ENCODE measurements around the gene MROH2A.

The MROH2A gene

DNA sequence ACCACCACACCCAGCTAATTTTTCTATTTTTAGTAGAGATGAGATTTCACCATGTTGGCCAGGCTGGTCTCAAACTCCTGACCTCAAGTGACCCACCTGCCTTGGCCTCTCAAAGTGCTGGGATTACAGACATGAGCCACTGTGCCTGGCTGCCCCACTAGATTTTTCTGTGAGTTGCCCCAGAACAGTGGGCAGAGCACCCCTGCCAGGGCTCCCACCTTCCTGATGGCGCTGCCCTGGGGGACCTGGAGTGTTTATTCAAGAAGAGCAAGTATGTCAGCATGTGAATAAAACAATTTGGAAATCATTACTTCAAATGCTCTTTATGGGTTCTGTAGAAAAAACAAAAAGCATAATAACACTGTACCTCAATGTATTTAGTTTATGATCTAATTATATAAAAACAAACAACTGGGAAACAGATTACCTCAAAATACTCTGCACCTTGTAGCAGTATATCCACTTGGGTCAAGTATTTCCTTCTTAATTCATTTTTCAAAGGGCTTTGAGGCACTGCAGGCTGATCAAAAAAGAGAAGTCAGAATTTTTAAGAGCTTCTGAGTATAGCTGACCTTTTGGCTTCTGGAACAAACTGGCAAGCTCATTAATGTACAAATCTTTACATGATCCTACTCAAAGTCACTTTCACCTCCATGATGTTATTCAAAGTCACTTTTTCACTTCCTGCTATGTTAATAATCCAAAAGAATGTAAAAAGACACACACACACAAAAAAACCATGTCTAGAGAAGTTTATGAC, 67.4 kb downstream of the MROH2A start:
- no peak for TF ChIP-seq POLR2AphosphoS5 (IDR thresholded peaks at IDR 0.05; ENCODE audit: low read depth, low read length)
- TF ChIP-seq TAF1 (IDR thresholded peaks at IDR 0.05; ENCODE audit: borderline replicate concordance, insufficient read depth, low read length) = no peak
- no peak for TF ChIP-seq SIN3A (IDR thresholded peaks at IDR 0.05; ENCODE audit: borderline replicate concordance, insufficient read depth, low read length)
- TF ChIP-seq REST (IDR thresholded peaks at IDR 0.05; ENCODE audit: insufficient read depth in 1 of 2, low read depth in 2 of 2, low read length in 2 of 2) = no peak
- no peak for TF ChIP-seq FOXP2 (optimal IDR thresholded peaks at IDR 0.05; ENCODE audit: borderline replicate concordance, extremely low read depth, extremely low read length, insufficient read depth)

DNA sequence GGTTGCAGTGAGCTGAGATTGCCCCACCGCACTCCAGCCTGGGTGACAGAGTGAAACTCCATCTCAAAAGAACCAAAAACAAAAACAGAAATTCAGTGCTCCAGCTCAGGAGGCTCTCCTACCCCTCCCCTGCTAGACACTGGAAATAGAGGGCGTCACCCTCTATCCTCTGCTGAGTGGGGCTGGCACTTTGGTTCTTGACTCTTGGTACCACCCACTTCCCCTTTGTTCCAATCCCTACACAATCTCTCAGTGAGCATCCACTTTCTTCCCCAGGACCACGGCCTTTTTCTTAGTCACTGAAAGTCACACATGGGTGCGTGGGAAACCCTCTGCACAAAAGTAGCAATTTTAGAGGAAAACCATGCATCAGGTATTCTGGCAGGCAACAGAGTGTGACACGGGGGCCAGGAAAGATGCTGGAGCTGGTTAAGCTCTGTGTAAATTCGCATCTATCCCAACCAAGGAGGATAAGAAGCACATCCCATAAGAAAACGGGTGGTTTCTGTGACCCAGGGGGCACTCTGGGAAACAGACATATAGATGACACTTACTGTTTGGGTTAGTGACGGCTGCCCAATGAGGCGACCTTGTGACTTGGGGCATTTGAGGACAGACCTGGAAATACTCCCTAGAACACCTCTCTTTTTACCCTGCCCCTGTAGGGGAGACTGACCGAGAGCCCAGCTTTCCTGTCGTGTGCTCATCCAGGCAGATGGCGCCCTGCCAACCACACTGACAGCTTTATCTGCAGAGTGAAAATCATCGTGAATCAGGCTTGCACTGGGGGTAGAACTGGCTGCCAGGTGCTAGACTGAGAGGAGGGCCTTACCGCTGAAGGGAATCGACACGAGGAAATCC, 68.5 kb downstream of the MROH2A start:
- no peak for TF ChIP-seq FOXP2 (optimal IDR thresholded peaks at IDR 0.05; ENCODE audit: borderline replicate concordance, extremely low read depth, extremely low read length, insufficient read depth)
- no peak for TF ChIP-seq TAF1 (IDR thresholded peaks at IDR 0.05; ENCODE audit: borderline replicate concordance, insufficient read depth, low read length)
- TF ChIP-seq SIN3A (IDR thresholded peaks at IDR 0.05; ENCODE audit: borderline replicate concordance, insufficient read depth, low read length) = no peak
- no peak for TF ChIP-seq REST (IDR thresholded peaks at IDR 0.05; ENCODE audit: insufficient read depth in 1 of 2, low read depth in 2 of 2, low read length in 2 of 2)

GRCh38 chr2:233847248-233847898, 69.2 kb downstream of the MROH2A start:
- TF ChIP-seq TAF1 (IDR thresholded peaks at IDR 0.05; ENCODE audit: borderline replicate concordance, insufficient read depth, low read length) = no peak
- TF ChIP-seq REST (IDR thresholded peaks at IDR 0.05; ENCODE audit: insufficient read depth in 1 of 2, low read depth in 2 of 2, low read length in 2 of 2) = no peak
- no peak for TF ChIP-seq FOXP2 (optimal IDR thresholded peaks at IDR 0.05; ENCODE audit: borderline replicate concordance, extremely low read depth, extremely low read length, insufficient read depth)
- no peak for TF ChIP-seq POLR2AphosphoS5 (IDR thresholded peaks at IDR 0.05; ENCODE audit: low read depth, low read length)
- TF ChIP-seq SIN3A (IDR thresholded peaks at IDR 0.05; ENCODE audit: borderline replicate concordance, insufficient read depth, low read length) = no peak

DNA sequence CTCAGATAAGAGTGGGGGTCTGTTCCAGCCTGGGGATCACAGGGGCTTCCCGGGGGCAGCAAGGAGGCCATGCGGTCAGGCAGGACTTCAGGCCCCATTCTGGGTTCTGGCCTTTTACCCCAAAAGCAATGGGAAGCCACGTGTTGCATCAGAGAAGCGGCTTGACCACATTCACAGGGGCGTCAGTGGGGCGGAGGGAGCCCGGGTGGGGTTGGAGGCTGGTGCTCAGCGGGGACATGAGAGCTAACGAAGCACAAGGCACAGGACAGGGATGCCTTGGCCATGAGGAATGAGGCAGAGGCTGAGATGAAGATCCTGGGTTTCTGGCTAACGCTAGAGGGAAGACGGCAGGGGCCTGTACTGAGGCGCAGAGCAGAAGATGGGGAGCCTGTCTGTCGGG, 70.1 kb downstream of the MROH2A start:
- TF ChIP-seq SIN3A (IDR thresholded peaks at IDR 0.05; ENCODE audit: borderline replicate concordance, insufficient read depth, low read length) = no peak
- no peak for TF ChIP-seq REST (IDR thresholded peaks at IDR 0.05; ENCODE audit: insufficient read depth in 1 of 2, low read depth in 2 of 2, low read length in 2 of 2)
- no peak for TF ChIP-seq TAF1 (IDR thresholded peaks at IDR 0.05; ENCODE audit: borderline replicate concordance, insufficient read depth, low read length)
- TF ChIP-seq POLR2AphosphoS5 (IDR thresholded peaks at IDR 0.05; ENCODE audit: low read depth, low read length) = no peak
- no peak for TF ChIP-seq FOXP2 (optimal IDR thresholded peaks at IDR 0.05; ENCODE audit: borderline replicate concordance, extremely low read depth, extremely low read length, insufficient read depth)
